ENCODE results near the gene NF2. TPM values are rescaled to one million over a fixed set of nuclear protein-coding genes. Genes with fewer than 3 reads are reported as not detected.

NF2 gene
- total RNA-seq, 1 donor, result 21.7 TPM

- no peaks in the 10 kb centered on the region for H3K27me3 ChIP-seq (ENCODE audit: insufficient read depth, low read length)
- H3K4me1 ChIP-seq (ENCODE audit: insufficient read depth, low read length), result no peaks in the 10 kb centered on the region
- no peaks in the 10 kb centered on the region for H3K9me3 ChIP-seq (ENCODE audit: low read depth, low read length)
- no peak overlapping the region for H3K4me3 ChIP-seq (ENCODE audit: low read length)
Measured at GRCh38 chr22:29634847-29635246, 31.4 kb downstream of the NF2 start.

DNA sequence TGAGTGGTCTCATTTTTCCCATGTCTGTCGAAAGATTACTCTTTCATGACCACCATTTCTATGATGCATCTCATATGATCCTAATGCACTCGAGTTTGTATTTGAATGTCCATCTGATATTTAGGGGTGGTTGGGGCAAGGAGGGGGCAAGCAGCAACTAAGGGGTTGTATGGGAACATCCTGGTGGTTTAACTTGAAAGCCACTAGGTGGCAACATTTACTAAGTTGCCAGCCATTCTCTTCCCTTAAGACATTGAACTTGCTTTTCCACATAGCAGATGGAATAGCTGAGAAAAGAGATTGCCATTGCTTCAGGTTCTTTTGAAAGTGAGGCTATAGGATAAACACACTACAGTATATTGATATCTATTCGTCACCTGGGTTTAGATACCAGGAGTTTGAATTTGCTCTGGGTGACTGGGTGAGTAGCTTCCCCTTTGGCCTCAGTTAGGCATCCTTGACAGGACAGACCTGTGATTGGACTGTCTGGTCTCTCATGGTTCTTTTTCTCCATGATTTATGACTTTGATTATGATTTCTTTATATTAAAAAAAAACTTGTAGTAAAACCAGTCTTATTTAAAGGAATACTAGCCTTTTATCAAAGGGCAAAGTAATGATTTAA lies 32.4 kb downstream of the NF2 start:
- no peaks in the 10 kb centered on the region for H3K9me3 ChIP-seq (ENCODE audit: low read depth, low read length)
- no peaks in the 10 kb centered on the region for H3K27me3 ChIP-seq (ENCODE audit: insufficient read depth, low read length)
- no peaks in the 10 kb centered on the region for H3K4me1 ChIP-seq (ENCODE audit: insufficient read depth, low read length)
- no peak overlapping the region for H3K4me3 ChIP-seq (ENCODE audit: low read length)

DNA sequence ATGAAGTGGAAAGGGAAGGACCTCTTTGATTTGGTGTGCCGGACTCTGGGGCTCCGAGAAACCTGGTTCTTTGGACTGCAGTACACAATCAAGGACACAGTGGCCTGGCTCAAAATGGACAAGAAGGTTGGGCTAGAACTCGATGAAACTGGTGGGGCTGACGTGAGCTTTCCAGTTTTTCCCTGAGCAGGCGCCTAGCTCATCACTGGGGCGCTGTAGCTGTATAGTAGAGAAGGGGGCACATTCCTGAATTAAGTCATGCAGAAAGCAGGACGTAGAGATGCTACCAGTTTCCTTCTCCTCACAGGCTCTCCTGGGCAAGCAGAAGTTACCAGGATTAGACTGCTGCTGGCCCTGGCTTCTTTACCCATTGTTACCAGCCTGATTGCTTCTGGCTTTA lies 33.3 kb downstream of the NF2 start:
- no peaks in the 10 kb centered on the region for H3K9me3 ChIP-seq (ENCODE audit: low read depth, low read length)

GRCh38 chr22:29637181-29637580 lies 33.7 kb downstream of the NF2 start:
- Histone ChIP-seq H3K4me1 (ENCODE audit: insufficient read depth, low read length) (peaks cover 11% of the 10 kb centered on the region), H3K4me3 (ENCODE audit: low read length) (no peak overlapping the region), H3K9me3 (ENCODE audit: low read depth, low read length) (no peaks in the 10 kb centered on the region), H3K27me3 (ENCODE audit: insufficient read depth, low read length) (no peaks in the 10 kb centered on the region)

More for the DNA sequence above, 33.3 kb downstream of the NF2 start:
- Histone ChIP-seq H3K4me1 (ENCODE audit: insufficient read depth, low read length) (peaks cover 7% of the 10 kb centered on the region), H3K27me3 (ENCODE audit: insufficient read depth, low read length) (no peaks in the 10 kb centered on the region), H3K4me3 (ENCODE audit: low read length) (no peak overlapping the region)

DNA sequence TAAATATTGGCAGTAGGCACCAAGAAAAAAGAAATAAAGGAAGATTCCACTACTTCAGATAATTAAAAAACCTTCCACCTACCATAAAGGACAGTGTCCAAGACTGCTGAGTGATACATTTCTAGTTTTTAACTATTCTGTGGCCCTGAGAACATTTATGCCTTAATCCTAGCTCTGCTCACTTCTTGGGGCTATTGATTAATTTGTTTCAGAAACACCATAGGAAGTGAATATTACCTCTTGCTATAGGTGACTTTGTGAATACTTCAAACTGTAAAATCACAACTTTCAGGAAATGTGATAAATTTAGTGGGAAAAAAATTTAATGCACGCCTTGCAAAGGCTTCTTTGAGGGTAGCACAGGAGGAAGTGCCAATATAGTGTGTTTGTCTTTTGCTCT lies 35.2 kb downstream of the NF2 start:
- Histone ChIP-seq H3K4me3 (ENCODE audit: low read length) (no peak overlapping the region), H3K4me1 (ENCODE audit: insufficient read depth, low read length) (peaks cover 11% of the 10 kb centered on the region), H3K27me3 (ENCODE audit: insufficient read depth, low read length) (no peaks in the 10 kb centered on the region), H3K9me3 (ENCODE audit: low read depth, low read length) (no peaks in the 10 kb centered on the region)

GRCh38 chr22:29639096-29639495 lies 35.7 kb downstream of the NF2 start:
- Histone ChIP-seq H3K9me3 (ENCODE audit: low read depth, low read length) (no peaks in the 10 kb centered on the region), H3K4me3 (ENCODE audit: low read length) (no peak overlapping the region), H3K27me3 (ENCODE audit: insufficient read depth, low read length) (no peaks in the 10 kb centered on the region), H3K4me1 (ENCODE audit: insufficient read depth, low read length) (peaks cover 11% of the 10 kb centered on the region)

DNA sequence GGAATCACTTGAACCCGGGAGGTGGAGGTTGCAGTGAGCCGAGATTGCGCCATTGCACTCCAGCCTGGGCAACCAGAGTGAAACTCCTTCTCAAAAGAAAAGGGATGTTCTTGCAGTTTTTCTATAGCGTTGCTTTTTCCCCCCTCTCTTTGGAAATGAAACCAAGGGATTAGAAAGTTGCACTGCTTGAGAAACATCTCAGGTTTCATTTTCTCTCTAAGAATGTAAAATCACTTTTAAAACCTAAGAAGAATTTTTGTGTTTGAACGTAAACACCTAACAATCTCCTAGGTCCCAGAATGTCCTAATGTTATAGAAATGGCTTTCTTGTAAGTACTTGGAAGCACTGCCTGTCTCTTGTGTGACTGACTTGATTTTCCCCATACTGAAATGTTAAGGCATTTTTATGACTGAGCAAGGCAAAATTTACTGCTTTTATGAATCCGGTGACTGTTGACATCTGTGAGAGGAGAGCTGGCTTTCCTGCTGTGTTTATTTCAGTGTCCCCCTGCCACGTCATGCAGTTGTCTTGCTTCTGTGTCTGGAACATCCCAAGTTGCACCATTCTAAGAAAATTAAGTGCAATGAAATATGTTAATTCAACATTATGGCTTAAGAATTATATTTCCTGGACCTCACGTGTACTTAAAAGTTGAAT lies 37.7 kb downstream of the NF2 start:
- peaks cover 11% of the 10 kb centered on the region for H3K4me1 ChIP-seq (ENCODE audit: insufficient read depth, low read length)
- H3K9me3 ChIP-seq (ENCODE audit: low read depth, low read length), result no peaks in the 10 kb centered on the region
- H3K27me3 ChIP-seq (ENCODE audit: insufficient read depth, low read length), result no peaks in the 10 kb centered on the region
- H3K4me3 ChIP-seq (ENCODE audit: low read length), result no peak overlapping the region

GRCh38 chr22:29641700-29642330 lies 38.4 kb downstream of the NF2 start:
- Histone ChIP-seq H3K27me3 (ENCODE audit: insufficient read depth, low read length) (no peaks in the 10 kb centered on the region), H3K9me3 (ENCODE audit: low read depth, low read length) (no peaks in the 10 kb centered on the region)

GRCh38 chr22:29642694-29643093 lies 39.3 kb downstream of the NF2 start:
- Histone ChIP-seq H3K9me3 (ENCODE audit: low read depth, low read length) (no peaks in the 10 kb centered on the region), H3K4me1 (ENCODE audit: insufficient read depth, low read length) (peaks cover 11% of the 10 kb centered on the region), H3K4me3 (ENCODE audit: low read length) (no peak overlapping the region), H3K27me3 (ENCODE audit: insufficient read depth, low read length) (no peaks in the 10 kb centered on the region)

More at GRCh38 chr22:29641700-29642330, 38.4 kb downstream of the NF2 start:
- Histone ChIP-seq H3K4me1 (ENCODE audit: insufficient read depth, low read length) (peaks cover 11% of the 10 kb centered on the region), H3K4me3 (ENCODE audit: low read length) (no peak overlapping the region)

DNA sequence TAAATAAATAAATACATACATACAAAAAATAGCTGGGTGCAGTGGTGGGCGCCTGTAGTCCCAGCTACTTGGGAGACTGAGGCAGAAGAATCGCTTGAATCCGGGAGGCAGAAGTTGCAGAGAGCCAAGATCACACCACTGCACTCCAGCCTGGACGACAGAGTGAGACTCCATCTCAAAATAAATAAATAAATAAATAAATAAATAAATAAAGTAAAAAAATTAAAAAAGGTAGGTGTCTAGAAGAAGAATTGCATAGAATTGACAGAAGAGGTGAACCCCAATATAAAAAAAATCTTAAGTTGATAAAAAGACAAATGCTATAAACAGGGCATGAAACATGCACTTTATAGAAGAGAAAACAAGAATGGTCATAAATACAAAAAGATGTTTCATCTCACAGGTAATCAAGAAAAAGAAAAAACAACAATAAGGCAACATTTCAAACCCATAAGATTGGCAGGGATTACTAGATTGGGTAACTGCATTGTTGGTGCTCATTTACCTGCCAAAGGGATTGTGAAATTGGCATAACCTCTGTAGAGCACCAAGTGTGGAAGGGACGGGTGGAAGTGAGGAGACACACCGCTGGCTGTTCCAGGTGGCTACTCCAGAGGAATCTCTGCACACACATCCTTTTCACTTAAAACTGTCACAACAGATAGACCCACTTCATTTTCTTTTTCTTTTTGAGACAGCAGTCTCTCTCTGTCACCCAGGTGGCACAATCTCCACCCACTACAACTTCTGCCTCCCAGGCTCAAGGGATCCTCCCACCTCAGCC lies 44.7 kb downstream of the NF2 start:
- H3K27me3 ChIP-seq (ENCODE audit: insufficient read depth, low read length), result no peaks in the 10 kb centered on the region
- H3K4me3 ChIP-seq (ENCODE audit: low read length), result no peak overlapping the region

GRCh38 chr22:29650370-29650769 lies 46.9 kb downstream of the NF2 start:
- Histone ChIP-seq H3K4me3 (ENCODE audit: low read length) (no peak overlapping the region), H3K9me3 (ENCODE audit: low read depth, low read length) (no peaks in the 10 kb centered on the region), H3K27me3 (ENCODE audit: insufficient read depth, low read length) (no peaks in the 10 kb centered on the region), H3K4me1 (ENCODE audit: insufficient read depth, low read length) (no peaks in the 10 kb centered on the region)

More for the DNA sequence above, 44.7 kb downstream of the NF2 start:
- H3K9me3 ChIP-seq (ENCODE audit: low read depth, low read length), result no peaks in the 10 kb centered on the region
- no peaks in the 10 kb centered on the region for H3K4me1 ChIP-seq (ENCODE audit: insufficient read depth, low read length)

GRCh38 chr22:29651652-29652051 lies 48.2 kb downstream of the NF2 start:
- H3K4me1 ChIP-seq (ENCODE audit: insufficient read depth, low read length), result no peaks in the 10 kb centered on the region
- no peaks in the 10 kb centered on the region for H3K9me3 ChIP-seq (ENCODE audit: low read depth, low read length)
- H3K4me3 ChIP-seq (ENCODE audit: low read length), result no peak overlapping the region
- no peaks in the 10 kb centered on the region for H3K27me3 ChIP-seq (ENCODE audit: insufficient read depth, low read length)

- peaks cover 25% of the 10 kb centered on the region for H3K4me1 ChIP-seq (ENCODE audit: insufficient read depth, low read length)
- no peaks in the 10 kb centered on the region for H3K27me3 ChIP-seq (ENCODE audit: insufficient read depth, low read length)
- H3K4me3 ChIP-seq (ENCODE audit: low read length), result no peak overlapping the region
- H3K9me3 ChIP-seq (ENCODE audit: low read depth, low read length), result no peaks in the 10 kb centered on the region
Measured at GRCh38 chr22:29654420-29654819, 51.0 kb downstream of the NF2 start.

- no peak overlapping the region for H3K4me3 ChIP-seq (ENCODE audit: low read length)
- H3K4me1 ChIP-seq (ENCODE audit: insufficient read depth, low read length), result peaks cover 29% of the 10 kb centered on the region
- no peaks in the 10 kb centered on the region for H3K9me3 ChIP-seq (ENCODE audit: low read depth, low read length)
- no peaks in the 10 kb centered on the region for H3K27me3 ChIP-seq (ENCODE audit: insufficient read depth, low read length)
Measured at GRCh38 chr22:29654882-29655281, 51.4 kb downstream of the NF2 start.

- Histone ChIP-seq H3K4me3 (ENCODE audit: low read length) (no peak overlapping the region), H3K4me1 (ENCODE audit: insufficient read depth, low read length) (peaks cover 30% of the 10 kb centered on the region), H3K9me3 (ENCODE audit: low read depth, low read length) (no peaks in the 10 kb centered on the region), H3K27me3 (ENCODE audit: insufficient read depth, low read length) (no peaks in the 10 kb centered on the region)
Measured at GRCh38 chr22:29658176-29658575, 54.7 kb downstream of the NF2 start.
